ENCODE measurements around the gene SDF4. TPM values are rescaled to one million over a fixed set of nuclear protein-coding genes. Genes with fewer than 3 reads are reported as not detected.

The SDF4 gene
- total RNA-seq, 1 donor from 2014 or later = 175 TPM

- no peak for FAIRE-seq
Measured at GRCh38 chr1:1273512-1274298, 41.9 kb upstream of the SDF4 start, which contains the start of gene UBE2J2. Gene UBE2J2, minus strand, starts transcription at chr1:1273854. Its CDS starts 5,862 bp downstream, at chr1:1267992.

DNA sequence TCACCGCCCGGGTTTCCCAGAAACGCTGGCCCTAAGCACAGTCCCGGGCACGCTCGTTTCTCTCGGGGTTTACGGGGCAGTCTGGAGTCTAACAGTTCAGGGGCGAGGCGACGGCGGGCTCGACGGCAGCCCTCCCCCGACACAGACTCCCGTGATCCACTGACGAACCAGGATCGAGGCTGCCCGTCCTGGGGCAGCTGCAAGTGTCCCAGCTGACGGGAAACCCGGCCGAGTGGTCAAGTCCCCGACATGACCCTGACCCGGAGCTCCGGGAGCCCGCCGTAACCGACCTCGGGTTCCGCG lies 41.4 kb upstream of the SDF4 start:
- Histone ChIP-seq H3K4me1 (ENCODE audit: insufficient read depth, low read length) (peaks cover 40% of the 10 kb centered on the region), H2AFZ (ENCODE audit: low read depth, low read length) (peak overlapping the region; percentile 44), H3K9me3 (ENCODE audit: insufficient read depth, low read depth, low read length) (no peaks in the 10 kb centered on the region), H3K4me3 (ENCODE audit: insufficient read depth, low read depth, low read length) (peak overlapping the region; percentile 88), H3K79me2 (ENCODE audit: insufficient read depth, low read length) (peaks cover 55% of the 10 kb centered on the region), H3K36me3 (ENCODE audit: insufficient read depth, low read length) (no peaks in the 10 kb centered on the region), H3K9ac (ENCODE audit: low read length) (peak overlapping the region; percentile 99), H3K27ac (ENCODE audit: low read depth, low read length) (peak overlapping the region; percentile 90), H4K20me1 (ENCODE audit: insufficient read depth, low read length) (peaks cover 44% of the 10 kb centered on the region), H3K27me3 (ENCODE audit: insufficient read depth, low read length) (no peaks in the 10 kb centered on the region), H3K4me2 (ENCODE audit: low read length) (peak overlapping the region; percentile 99)
- no peaks in the 10 kb centered on the region for H3K9me3 Mint-ChIP-seq (ENCODE audit: unreplicated experiment)
- no peaks in the 10 kb centered on the region for H3K27me3 Mint-ChIP-seq (ENCODE audit: low read depth, unreplicated experiment)
- H3K27ac Mint-ChIP-seq (ENCODE audit: unreplicated experiment) = peak overlapping the region; percentile 93
- FAIRE-seq (no peak), DNase-seq (ENCODE audit: low read depth) (no peak)
- peaks cover 35% of the 10 kb centered on the region for H3K4me1 Mint-ChIP-seq (ENCODE audit: low read depth, unreplicated experiment)
- TF ChIP-seq, protein P1, sequence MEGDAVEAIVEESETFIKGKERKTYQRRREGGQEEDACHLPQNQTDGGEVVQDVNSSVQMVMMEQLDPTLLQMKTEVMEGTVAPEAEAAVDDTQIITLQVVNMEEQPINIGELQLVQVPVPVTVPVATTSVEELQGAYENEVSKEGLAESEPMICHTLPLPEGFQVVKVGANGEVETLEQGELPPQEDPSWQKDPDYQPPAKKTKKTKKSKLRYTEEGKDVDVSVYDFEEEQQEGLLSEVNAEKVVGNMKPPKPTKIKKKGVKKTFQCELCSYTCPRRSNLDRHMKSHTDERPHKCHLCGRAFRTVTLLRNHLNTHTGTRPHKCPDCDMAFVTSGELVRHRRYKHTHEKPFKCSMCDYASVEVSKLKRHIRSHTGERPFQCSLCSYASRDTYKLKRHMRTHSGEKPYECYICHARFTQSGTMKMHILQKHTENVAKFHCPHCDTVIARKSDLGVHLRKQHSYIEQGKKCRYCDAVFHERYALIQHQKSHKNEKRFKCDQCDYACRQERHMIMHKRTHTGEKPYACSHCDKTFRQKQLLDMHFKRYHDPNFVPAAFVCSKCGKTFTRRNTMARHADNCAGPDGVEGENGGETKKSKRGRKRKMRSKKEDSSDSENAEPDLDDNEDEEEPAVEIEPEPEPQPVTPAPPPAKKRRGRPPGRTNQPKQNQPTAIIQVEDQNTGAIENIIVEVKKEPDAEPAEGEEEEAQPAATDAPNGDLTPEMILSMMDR (IDR thresholded peaks at IDR 0.05; ENCODE audit: insufficient read depth, low read depth, low read length) = no peak
- no peak for TF ChIP-seq EZH2 (IDR thresholded peaks at IDR 0.05; ENCODE audit: insufficient read depth, low read length)
- H3K36me3 Mint-ChIP-seq (ENCODE audit: low read depth, unreplicated experiment) = peaks cover 7% of the 10 kb centered on the region
- H3K4me3 Mint-ChIP-seq (ENCODE audit: unreplicated experiment) = peak overlapping the region; percentile 93

More at GRCh38 chr1:1273512-1274298, 41.9 kb upstream of the SDF4 start, which contains the start of gene UBE2J2:
- Histone ChIP-seq H3K4me3 (ENCODE audit: insufficient read depth, low read depth, low read length) (peak within 1 kb of the TSS; percentile 88), H4K20me1 (ENCODE audit: insufficient read depth, low read length) (peaks cover 38% of the 10 kb centered on the region), H3K36me3 (ENCODE audit: insufficient read depth, low read length) (no peaks in the 10 kb centered on the region), H3K27me3 (ENCODE audit: insufficient read depth, low read length) (no peaks in the 10 kb centered on the region), H3K79me2 (ENCODE audit: insufficient read depth, low read length) (peaks cover 49% of the 10 kb centered on the region), H3K9ac (ENCODE audit: low read length) (peak within 1 kb of the TSS; percentile 99), H2AFZ (ENCODE audit: low read depth, low read length) (peak within 1 kb of the TSS; percentile 91), H3K4me1 (ENCODE audit: insufficient read depth, low read length) (peaks cover 40% of the 10 kb centered on the region), H3K9me3 (ENCODE audit: insufficient read depth, low read depth, low read length) (no peaks in the 10 kb centered on the region), H3K27ac (ENCODE audit: low read depth, low read length) (peak within 1 kb of the TSS; percentile 90), H3K4me2 (ENCODE audit: low read length) (peak within 1 kb of the TSS; percentile 99)
- TF ChIP-seq, protein P1 (IDR thresholded peaks at IDR 0.05; ENCODE audit: insufficient read depth, low read depth, low read length) = no peak
- TF ChIP-seq EZH2 (IDR thresholded peaks at IDR 0.05; ENCODE audit: insufficient read depth, low read length) = no peak
- peak within 1 kb of the TSS; percentile 93 for H3K4me3 Mint-ChIP-seq (ENCODE audit: unreplicated experiment)
- peak; percentile 82 for DNase-seq (ENCODE audit: low read depth)
- H3K36me3 Mint-ChIP-seq (ENCODE audit: low read depth, unreplicated experiment) = peaks cover 6% of the 10 kb centered on the region
- peak within 1 kb of the TSS; percentile 93 for H3K27ac Mint-ChIP-seq (ENCODE audit: unreplicated experiment)
- peaks cover 35% of the 10 kb centered on the region for H3K4me1 Mint-ChIP-seq (ENCODE audit: low read depth, unreplicated experiment)
- H3K27me3 Mint-ChIP-seq (ENCODE audit: low read depth, unreplicated experiment) = no peaks in the 10 kb centered on the region
- H3K9me3 Mint-ChIP-seq (ENCODE audit: unreplicated experiment) = no peaks in the 10 kb centered on the region

All from astrocyte (in vitro differentiated cells and primary cell).